ENCODE results near the gene RFNG.

Gene RFNG

GRCh38 chr17:82077617-82078358, 26.2 kb upstream of the RFNG start:
- no peak for DNase-seq

DNA sequence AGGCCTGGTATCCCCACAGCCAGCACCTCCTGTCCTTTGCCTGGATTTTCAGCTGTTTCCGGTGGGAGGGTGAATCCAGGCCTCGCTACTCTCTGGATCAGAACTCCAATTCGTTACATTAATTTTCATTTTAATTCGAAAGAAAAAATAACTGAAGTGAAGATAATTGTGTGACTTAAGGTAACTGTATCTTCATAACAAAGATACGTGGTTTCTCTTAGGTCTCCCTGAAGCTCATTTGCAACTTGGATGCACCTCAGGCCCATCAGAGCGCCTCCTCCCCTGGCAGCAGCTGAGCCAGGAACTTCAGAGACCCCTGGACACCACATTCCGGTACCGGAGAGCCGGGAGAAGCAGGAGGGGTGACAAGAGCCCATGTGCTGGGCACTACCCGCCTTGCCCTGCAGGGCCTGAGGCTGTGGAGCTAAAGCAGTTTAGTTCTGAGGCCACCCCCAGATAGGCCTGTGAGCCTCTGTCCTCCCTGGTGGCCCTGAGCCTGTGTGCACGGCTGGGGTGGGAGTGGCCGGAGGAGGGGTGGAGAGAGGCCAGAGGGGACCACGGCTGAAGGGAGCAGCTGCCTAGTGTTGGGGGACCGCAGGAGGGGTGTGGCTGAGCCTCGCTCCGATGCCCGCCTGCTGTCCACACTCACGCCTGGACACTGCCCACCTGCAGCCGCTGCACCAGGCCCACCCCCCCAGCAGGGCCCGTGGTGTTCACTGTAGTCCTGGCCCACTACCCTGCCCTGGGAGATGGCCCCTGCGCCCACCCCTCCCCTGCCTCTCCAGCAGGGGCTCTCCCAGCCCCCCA, 25.4 kb upstream of the RFNG start:
- no peak for DNase-seq

DNA sequence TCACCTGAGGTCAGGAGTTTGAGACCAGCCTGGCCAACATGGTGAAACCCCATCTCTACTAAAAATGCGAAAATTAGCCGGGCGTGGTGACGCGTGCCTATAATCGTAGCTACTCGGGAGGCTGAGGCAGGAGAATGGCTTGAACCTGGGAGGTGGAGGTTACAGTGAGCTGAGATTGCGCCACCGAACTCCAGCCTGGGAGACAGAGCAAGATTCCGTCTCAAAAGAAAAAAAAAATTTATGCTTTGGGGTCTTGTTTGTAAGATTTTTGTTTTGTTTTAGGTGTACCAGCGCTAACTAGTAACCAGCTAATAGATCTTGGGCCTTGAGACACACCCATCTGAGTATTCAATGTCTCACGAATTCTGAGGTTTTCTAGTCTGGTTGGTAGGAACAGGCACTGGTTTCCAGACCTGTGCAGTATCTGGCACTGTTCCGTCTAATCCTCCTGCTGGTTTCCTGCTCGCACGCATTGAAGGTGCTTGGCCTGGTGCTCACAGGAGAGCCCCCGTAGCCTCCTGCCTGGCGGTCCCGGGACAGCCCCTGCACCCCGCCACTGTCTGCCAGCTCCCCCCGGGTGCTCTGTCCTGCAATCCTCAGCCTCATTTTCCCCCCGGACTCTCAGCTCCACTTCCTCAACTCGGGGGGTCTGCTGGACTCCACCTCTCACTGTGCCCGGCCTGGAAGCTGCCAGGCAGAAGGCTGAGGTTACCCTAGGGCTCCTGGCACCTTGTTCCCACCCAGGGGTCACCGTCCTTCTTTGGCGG, 24.6 kb upstream of the RFNG start:
- no peak for DNase-seq

DNA sequence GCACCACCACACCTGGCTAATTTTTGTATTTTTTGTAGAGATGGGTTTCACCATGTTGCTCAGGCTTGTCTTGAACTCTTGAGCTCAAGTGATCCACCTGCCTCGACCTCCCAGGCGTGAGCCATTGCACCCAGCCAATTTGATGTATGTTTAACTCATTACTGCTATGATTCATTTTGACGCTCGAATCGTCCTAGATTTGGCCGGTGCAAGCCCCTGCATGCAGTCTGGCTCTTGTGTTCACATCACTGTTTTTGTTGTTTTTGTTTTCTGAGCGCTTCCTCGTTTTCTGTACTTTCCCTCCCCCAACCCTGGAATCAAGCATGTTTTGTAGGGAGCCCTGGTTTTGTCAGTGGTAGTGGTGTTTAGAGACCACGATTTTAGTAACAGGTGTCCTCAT, 21.8 kb upstream of the RFNG start:
- no peak for DNase-seq

GRCh38 chr17:82072827-82073226, 21.2 kb upstream of the RFNG start:
- DNase-seq, result no peak

DNA sequence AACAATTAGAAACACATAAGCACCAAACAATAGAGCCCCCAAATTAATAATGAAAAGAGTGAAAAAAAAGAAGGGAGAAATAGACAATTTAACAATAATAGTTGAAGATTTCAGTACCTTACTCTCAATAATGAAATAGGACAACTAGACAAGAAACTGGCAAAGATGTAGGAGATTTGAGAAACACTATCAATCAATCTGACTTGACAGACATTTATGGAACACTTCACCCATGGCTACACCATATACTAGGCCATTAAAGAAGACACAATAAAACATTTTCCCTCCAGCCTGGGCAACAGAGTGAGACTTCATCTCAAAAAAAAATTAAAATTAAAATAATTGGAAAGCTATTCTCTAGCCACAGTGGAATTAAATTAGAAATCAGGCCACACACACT, 19.0 kb upstream of the RFNG start:
- DNase-seq, result no peak

- DNase-seq, result peak; percentile 51 to 59
Observed at GRCh38 chr17:82065638-82066303, 14.2 kb upstream of the RFNG start, which contains the start of gene DUS1L. DUS1L (minus strand) TSS chr17:82065804; CDS start chr17:82065059, 745 bp downstream.

- no peak for DNase-seq
Observed at GRCh38 chr17:82065193-82065637, 13.6 kb upstream of the RFNG start.

GRCh38 chr17:82064433-82065192, 13.0 kb upstream of the RFNG start:
- no peak for DNase-seq

- DNase-seq, result no peak
Observed at GRCh38 chr17:82063424-82064415, 12.1 kb upstream of the RFNG start.

DNA sequence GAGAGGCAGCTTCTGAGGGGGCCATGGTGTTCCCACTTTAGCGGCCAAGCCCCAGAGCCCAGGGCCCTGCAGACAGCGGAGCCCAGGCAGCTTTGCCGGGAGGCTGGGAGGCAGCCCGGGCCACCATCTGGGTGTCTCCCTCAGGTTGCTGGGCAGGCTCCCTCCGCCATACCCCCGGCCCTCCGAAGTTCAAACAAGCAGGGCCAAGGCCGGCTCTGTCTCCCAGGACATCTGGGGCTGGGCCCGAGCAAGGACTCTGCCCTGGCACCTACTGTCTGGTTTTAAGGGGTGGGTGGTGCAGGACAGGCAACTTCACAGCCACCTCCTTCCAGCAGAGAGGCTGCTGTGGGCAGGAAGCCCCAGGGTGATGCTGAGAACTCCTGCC, 11.4 kb upstream of the RFNG start:
- no peak for DNase-seq

GRCh38 chr17:82062076-82062983, 10.7 kb upstream of the RFNG start:
- no peak for DNase-seq

- no peak for DNase-seq
Observed at GRCh38 chr17:82061047-82061925, 9.7 kb upstream of the RFNG start.

DNA sequence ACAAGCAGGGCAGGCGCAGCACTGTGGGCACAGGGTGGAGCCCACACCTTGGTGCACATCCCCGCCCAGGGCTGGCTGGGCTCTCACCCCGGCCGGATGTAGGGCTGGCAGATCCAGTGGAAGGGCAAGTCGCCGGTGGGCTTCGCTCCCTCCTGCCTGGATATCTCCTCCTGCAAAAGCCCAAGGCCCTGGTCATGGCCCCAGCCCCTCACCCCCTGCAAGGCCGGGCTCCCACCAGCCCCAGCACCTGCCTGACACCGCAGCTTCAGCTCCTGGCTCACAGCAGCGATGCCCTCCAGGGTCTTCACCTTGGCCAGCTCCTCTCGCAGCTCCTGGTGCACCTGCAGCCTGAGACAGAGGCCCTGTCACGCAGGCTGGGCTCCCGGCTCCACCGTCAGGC, 9.0 kb upstream of the RFNG start:
- no peak for DNase-seq

DNA sequence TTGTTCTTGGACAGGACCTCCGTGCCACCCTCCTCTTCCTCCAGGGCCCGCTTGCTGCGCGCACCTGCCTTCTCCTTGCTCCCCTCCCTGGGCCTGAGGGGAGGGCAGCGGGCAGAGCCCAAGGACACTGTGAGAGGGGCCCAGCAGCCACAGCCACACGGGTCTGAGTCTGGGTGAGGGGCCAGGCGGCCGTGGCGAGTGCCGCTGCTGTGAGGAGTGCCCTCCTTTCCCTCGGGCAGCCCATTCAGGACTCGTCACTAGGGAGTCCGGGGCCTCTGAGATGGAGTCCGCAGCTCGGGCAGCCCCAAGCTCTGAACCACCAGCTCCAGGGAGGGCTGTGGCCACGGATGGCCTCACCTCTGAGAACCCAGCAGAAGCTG, 8.4 kb upstream of the RFNG start:
- DNase-seq, result no peak

- DNase-seq, result no peak
Observed at GRCh38 chr17:82059272-82060000, 7.8 kb upstream of the RFNG start.

DNA sequence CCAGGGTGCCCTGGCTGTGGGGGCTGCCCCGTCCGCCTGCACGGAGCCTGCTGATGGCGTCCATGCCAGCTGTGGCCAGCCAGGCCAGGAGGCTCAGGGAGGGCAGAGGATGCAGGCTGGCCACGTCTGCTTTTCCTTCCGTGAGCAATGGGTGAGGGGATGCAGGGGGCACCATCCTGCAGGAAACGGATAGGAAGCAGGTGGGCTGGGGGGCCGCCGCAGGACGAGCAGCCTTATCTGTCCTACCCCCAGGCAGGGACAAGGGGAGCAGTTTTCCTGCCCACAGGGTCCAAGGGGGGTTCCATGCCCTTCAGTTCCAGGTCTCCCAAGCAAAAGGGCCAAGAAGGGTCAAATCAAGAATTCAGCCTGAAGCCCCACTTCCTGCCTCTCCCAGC, 7.2 kb upstream of the RFNG start:
- no peak for DNase-seq
